ENCODE results near the gene GAD1.

DNA sequence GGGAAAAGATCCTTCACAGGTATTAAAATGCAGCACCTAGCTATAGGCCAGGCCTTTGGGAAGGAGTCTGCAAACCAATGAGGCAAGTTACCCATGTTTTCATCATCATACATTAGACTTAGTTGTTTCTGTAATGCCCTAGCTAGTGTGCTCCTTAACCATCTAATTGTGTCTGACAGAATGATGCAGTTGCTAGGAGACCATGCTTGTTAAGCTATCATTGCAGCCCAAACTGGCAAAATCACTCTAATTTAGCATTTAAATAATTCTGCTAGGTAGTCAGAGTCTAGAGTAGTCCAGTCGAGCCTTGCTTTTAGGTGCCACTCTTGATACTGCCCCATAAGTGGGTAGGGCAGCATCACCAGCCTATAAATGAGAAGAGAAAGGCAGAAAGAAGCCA lies 34.9 kb downstream of the GAD1 start:
- TF ChIP-seq, protein P1, sequence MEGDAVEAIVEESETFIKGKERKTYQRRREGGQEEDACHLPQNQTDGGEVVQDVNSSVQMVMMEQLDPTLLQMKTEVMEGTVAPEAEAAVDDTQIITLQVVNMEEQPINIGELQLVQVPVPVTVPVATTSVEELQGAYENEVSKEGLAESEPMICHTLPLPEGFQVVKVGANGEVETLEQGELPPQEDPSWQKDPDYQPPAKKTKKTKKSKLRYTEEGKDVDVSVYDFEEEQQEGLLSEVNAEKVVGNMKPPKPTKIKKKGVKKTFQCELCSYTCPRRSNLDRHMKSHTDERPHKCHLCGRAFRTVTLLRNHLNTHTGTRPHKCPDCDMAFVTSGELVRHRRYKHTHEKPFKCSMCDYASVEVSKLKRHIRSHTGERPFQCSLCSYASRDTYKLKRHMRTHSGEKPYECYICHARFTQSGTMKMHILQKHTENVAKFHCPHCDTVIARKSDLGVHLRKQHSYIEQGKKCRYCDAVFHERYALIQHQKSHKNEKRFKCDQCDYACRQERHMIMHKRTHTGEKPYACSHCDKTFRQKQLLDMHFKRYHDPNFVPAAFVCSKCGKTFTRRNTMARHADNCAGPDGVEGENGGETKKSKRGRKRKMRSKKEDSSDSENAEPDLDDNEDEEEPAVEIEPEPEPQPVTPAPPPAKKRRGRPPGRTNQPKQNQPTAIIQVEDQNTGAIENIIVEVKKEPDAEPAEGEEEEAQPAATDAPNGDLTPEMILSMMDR (IDR thresholded peaks at IDR 0.05; ENCODE audit: low read length), result no peak
- TF ChIP-seq EZH2 (optimal IDR thresholded peaks at IDR 0.05; ENCODE audit: low read depth, low read length), result no peak

Data from MM.1S (cell line).